Heart left ventricle (tissue), 16 donors: ENCODE results near the gene OR10A7. TPM values are rescaled to one million over a fixed set of nuclear protein-coding genes. Genes with fewer than 3 reads are reported as not detected.

Experiments used
- ATAC-seq, 4 donors: fragments of 200-7000 bp; cut with Tn5 transposase; one replicate each; pipeline ENCODE4 v1.9.1; 2020 to 2022; ENCODE audit warnings: moderate library complexity in 4 of 4, mild to moderate bottlenecking in 3 of 4, moderate number of reproducible peaks in 1 of 4
- DNase-seq, 5 donors: peaks; one replicate each; pipeline ENCODE4 v3.0.0-alpha.2; 2020
- H3K27ac ChIP-seq, 12 donors: fragments of 200-600 bp; sonication (generic) in 4 of 12; one replicate each; pipeline versions ENCODE4 v1.5.0 to v1.8.0; 2016 to 2022; ENCODE audit warnings: mild to moderate bottlenecking in 2 of 12
- H3K27me3 ChIP-seq, 9 donors: fragments of 200-600 bp; sonication (generic) in 2 of 9; one replicate each; pipeline versions ENCODE4 v1.5.1 to v1.8.0; 2016 to 2022; ENCODE audit warnings: mild to moderate bottlenecking in 3 of 9
- H3K36me3 ChIP-seq, 9 donors: fragments of 200-600 bp; sonication (generic) in 2 of 9; one replicate each; pipeline versions ENCODE4 v1.5.0 to v1.8.0; 2018 to 2022; ENCODE audit warnings: mild to moderate bottlenecking in 2 of 9
- H3K4me1 ChIP-seq, 12 donors: fragments of 200-600 bp; sonication (generic) in 4 of 12; one replicate each; pipeline versions ENCODE4 v1.5.0 to v1.8.0; 2016 to 2022; ENCODE audit warnings: mild to moderate bottlenecking in 3 of 12
- H3K4me3 ChIP-seq, 12 donors: fragments of 200-600 bp; sonication (generic) in 4 of 12; one replicate each; pipeline versions ENCODE4 v1.5.0 to v1.8.0; 2017 to 2022; ENCODE audit warnings: mild to moderate bottlenecking in 9 of 12, moderate library complexity in 4 of 12
- H3K9me3 ChIP-seq, 12 donors: fragments of 200-600 bp; sonication (generic) in 4 of 12; one replicate each; pipeline versions ENCODE4 v1.5.0 to v1.8.0; 2016 to 2022; ENCODE audit warnings: mild to moderate bottlenecking in 1 of 12
- POLR2A ChIP-seq, 2 donors: fragments of 450-650 bp; IDR thresholded peaks; one replicate each; pipeline ENCODE4 v1.6.1; 2017; ENCODE audit warnings: antibody characterized with exemption in 2 of 2, mild to moderate bottlenecking in 2 of 2, moderate library complexity in 2 of 2
- WGBS, 4 donors: extraction: QIAGEN DNeasy Blood & Tissue Kit in 2 of 4; methylation state at CpG; one replicate each; pipeline versions ENCODE4 v1.1.5 to v1.1.7; 2013 to 2018; 5-methylcytosine and 5-hydroxymethylcytosine counted together
- intact Hi-C, 10 donors: fragments of 100-400 bp; cut with DNase I; formaldehyde crosslinking; loops; one replicate each; pipeline versions ENCODE4 v1.11.1 to v1.14.2; 2022
- polyA plus RNA-seq, 2 donors: library from polyadenylated mRNA; stranded (reverse); fragments of 200-250 nt; gene quantifications; one replicate each; pipeline ENCODE4 v1.2.3, GENCODE V29; 2013
- total RNA-seq, 9 donors: library from RNA; depleted of rRNA in 2 of 9; stranded (reverse); fragments of >200 nt in 2 of 9; fragmentation: NEBNext Ultra II Directional in 3 of 9; extraction: Animal tissue kit (Norgen Biotek cat#: 25700) in 3 of 9; gene quantifications; one replicate each; pipeline versions ENCODE4 v1.1.0 to v1.2.4, GENCODE V29; 2016 to 2023
- TF ChIP-seq, protein P1 (sequence below), 12 donors: fragments of 200-600 bp; sonication (generic) in 4 of 12; IDR thresholded peaks; one replicate each; pipeline versions ENCODE4 v1.5.0 to v1.8.0; 2018 to 2022; ENCODE audit warnings: antibody characterized with exemption in 12 of 12, mild to moderate bottlenecking in 5 of 12
- donor health status: ischemic (EF 13 %, LVEDD 7.1; RV severe dilation, severe dysfunction).
- donor health status: healthy with polysubstance abuse.
- donor health status: DM: no; HTN: yes; CAD: no.
- donor health status: DM: no; HTN: no; CAD: no.
- donor health status: ischemic (EF 25% LVEDD 6.9; RV normal size, moderate dysfunction).
- donor health status: ischemic (EF 25% LVEDD 5.7; RV mildly dilated, moderate dysfunction).
- donor health status: healthy.
- donor health status: DM: yes; HTN: yes; CAD: no.
- donor health status: ischemic (EF 35%, LVEDD 5.7; RV mildly dilated, moderate dysfunction).
- donor health status: nonischemic (EF 11% LVEDD 7.7; RV severe dilation, severe dysfunction).
- donor health status: DM: yes; HTN: yes; CAD: no.
- donor health status: PGD.
- donor health status: ischemic (EF 29% LVEDD 5.4; RV normal size, mild dysfunction).
- donor health status: nonischemic (EF 23%, LVEDD 6.1; RV moderate dilation, normal function).

The OR10A7 gene
- total and polyA plus RNA-seq, 11 donors, result not detected

DNA sequence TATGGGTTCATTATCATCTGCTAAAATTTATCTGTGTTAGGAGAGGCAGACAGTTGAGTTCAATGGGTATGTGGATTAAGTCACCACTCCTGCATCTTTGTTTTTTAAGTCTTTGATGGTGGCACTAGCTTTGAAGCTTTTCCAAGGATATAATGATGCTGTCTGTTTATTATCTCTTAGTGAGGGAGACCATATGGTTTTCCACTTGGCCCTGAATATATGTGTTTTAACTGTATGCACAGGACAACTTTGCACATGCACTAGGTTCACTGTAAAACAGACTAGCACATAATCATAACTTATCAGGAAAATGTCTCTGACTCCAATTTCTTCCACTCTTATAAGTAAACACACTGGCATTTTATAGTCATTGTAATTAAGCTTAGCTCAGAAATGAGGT, 32.5 kb downstream of the OR10A7 start:
- intact Hi-C loops, result no loop called here
- TF ChIP-seq, protein P1, sequence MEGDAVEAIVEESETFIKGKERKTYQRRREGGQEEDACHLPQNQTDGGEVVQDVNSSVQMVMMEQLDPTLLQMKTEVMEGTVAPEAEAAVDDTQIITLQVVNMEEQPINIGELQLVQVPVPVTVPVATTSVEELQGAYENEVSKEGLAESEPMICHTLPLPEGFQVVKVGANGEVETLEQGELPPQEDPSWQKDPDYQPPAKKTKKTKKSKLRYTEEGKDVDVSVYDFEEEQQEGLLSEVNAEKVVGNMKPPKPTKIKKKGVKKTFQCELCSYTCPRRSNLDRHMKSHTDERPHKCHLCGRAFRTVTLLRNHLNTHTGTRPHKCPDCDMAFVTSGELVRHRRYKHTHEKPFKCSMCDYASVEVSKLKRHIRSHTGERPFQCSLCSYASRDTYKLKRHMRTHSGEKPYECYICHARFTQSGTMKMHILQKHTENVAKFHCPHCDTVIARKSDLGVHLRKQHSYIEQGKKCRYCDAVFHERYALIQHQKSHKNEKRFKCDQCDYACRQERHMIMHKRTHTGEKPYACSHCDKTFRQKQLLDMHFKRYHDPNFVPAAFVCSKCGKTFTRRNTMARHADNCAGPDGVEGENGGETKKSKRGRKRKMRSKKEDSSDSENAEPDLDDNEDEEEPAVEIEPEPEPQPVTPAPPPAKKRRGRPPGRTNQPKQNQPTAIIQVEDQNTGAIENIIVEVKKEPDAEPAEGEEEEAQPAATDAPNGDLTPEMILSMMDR (IDR thresholded peaks at IDR 0.05), result no peak
- no peak for TF ChIP-seq POLR2A (IDR thresholded peaks at IDR 0.05)
- no peak overlapping the region for H3K4me3 ChIP-seq

DNA sequence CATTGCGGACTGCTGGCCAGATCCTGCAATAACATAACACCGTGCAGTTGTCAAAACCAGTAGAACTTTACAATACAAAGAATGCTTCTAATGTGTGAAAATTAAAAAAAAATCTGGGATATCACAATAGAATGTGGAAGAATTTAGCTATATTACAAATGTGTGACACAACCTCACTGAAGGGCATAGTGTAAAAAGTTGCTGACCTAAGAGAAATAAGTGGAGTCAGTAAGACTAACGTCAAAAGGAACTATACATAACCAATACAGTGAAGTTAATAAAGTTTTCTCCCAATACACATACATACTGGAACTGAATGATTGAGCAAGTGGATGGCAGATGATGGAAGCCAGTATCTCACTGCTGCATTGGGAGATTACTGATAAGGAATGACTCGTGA, 36.0 kb downstream of the OR10A7 start:
- H3K36me3 ChIP-seq, result no peaks in the 10 kb centered on the region
- intact Hi-C loops, result no loop called here
- H3K27me3 ChIP-seq, result no peaks in the 10 kb centered on the region
- H3K9me3 ChIP-seq, result no peaks in the 10 kb centered on the region
- 84 to 93% (median 87%) methylated on average over 4 of the region's 4 CpGs for WGBS, 4 donors
- no peak for DNase-seq
- no peaks in the 10 kb centered on the region for H3K4me1 ChIP-seq
- H3K27ac ChIP-seq, result no peak overlapping the region
- ATAC-seq, result no peak
- TF ChIP-seq, protein P1 (IDR thresholded peaks at IDR 0.05), result no peak
- TF ChIP-seq POLR2A (IDR thresholded peaks at IDR 0.05), result no peak
- no peak overlapping the region for H3K4me3 ChIP-seq

More for the DNA sequence above, 32.5 kb downstream of the OR10A7 start:
- Histone ChIP-seq H3K9me3 (no peaks in the 10 kb centered on the region), H3K36me3 (no peaks in the 10 kb centered on the region), H3K27me3 (peaks cover 0 to 2% (median 0%) of the 10 kb centered on the region in 9 donors), H3K4me1 (no peaks in the 10 kb centered on the region), H3K27ac (no peak overlapping the region)
- DNase-seq, result no peak
- no peak for ATAC-seq

DNA sequence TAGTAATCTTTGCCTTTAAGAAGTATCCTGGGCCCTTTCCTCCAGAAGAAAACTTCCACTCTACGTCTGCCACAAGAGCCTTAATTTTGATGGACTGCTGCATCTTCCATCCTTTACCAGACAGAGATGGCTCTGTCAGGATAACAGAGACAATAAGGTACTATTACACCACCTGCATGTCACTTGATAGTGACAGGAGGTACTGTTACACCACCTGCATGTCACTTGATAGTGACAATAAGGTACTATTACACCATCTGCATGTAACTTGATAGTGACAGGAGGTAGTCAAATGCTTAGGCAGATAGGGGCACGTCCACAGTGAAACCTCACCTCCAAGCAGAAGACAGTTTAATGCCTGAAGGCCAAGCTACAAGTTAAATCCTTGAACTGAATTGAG, 37.5 kb downstream of the OR10A7 start:
- Histone ChIP-seq H3K4me3 (no peak overlapping the region), H3K27me3 (no peaks in the 10 kb centered on the region), H3K4me1 (no peaks in the 10 kb centered on the region), H3K27ac (no peak overlapping the region), H3K36me3 (no peaks in the 10 kb centered on the region), H3K9me3 (no peaks in the 10 kb centered on the region)
- intact Hi-C loops, result no loop called here
- DNase-seq (no peak), ATAC-seq (no peak)
- WGBS, 4 donors, result 48 to 62% (median 57%) methylated on average over 2 of the region's 2 CpGs
- TF ChIP-seq, protein P1 (IDR thresholded peaks at IDR 0.05), result no peak
- no peak for TF ChIP-seq POLR2A (IDR thresholded peaks at IDR 0.05)

Other genes with a start within 250 kb of the OR10A7 start
- 1 to 10 TPM in 2 of 9 donors, under 1 TPM in 6, not detected in 1; 0.16 to 2.9 (median 0.50) TPM for gene TESPA1, start 236.3 kb upstream of the OR10A7 start, total RNA-seq
- gene TESPA1, start 236.3 kb upstream of the OR10A7 start, polyA plus RNA-seq, result under 1 TPM; 0.23 to 0.47 TPM
- not detected for gene NEUROD4, start 201.1 kb upstream of the OR10A7 start, total RNA-seq
- gene NEUROD4, start 201.1 kb upstream of the OR10A7 start, polyA plus RNA-seq, result not detected
- not detected for gene OR9K2, start 94.6 kb upstream of the OR10A7 start, total RNA-seq
- gene OR9K2, start 94.6 kb upstream of the OR10A7 start, polyA plus RNA-seq, result not detected
- not detected for gene OR6C74, start 23.6 kb downstream of the OR10A7 start, total RNA-seq
- gene OR6C74, start 23.6 kb downstream of the OR10A7 start, polyA plus RNA-seq, result not detected
- not detected for gene OR6C6, start 75.5 kb downstream of the OR10A7 start, total RNA-seq
- gene OR6C6, start 75.5 kb downstream of the OR10A7 start, polyA plus RNA-seq, result not detected
- gene OR6C1, start 93.3 kb downstream of the OR10A7 start, total RNA-seq, result not detected
- not detected for gene OR6C1, start 93.3 kb downstream of the OR10A7 start, polyA plus RNA-seq
- not detected for gene OR6C3, start 109.7 kb downstream of the OR10A7 start, total RNA-seq
- gene OR6C3, start 109.7 kb downstream of the OR10A7 start, polyA plus RNA-seq, result not detected
- gene OR6C75, start 141.9 kb downstream of the OR10A7 start, total RNA-seq, result not detected
- not detected for gene OR6C75, start 141.9 kb downstream of the OR10A7 start, polyA plus RNA-seq
- not detected for gene OR6C65, start 179.5 kb downstream of the OR10A7 start, total RNA-seq
- not detected for gene OR6C65, start 179.5 kb downstream of the OR10A7 start, polyA plus RNA-seq
- not detected for gene OR6C76, start 205.2 kb downstream of the OR10A7 start, total RNA-seq
- gene OR6C76, start 205.2 kb downstream of the OR10A7 start, polyA plus RNA-seq, result not detected
- not detected for gene OR6C2, start 223.1 kb downstream of the OR10A7 start, total RNA-seq
- not detected for gene OR6C2, start 223.1 kb downstream of the OR10A7 start, polyA plus RNA-seq
- gene OR6C70, start 249.1 kb downstream of the OR10A7 start, total RNA-seq, result not detected
- gene OR6C70, start 249.1 kb downstream of the OR10A7 start, polyA plus RNA-seq, result not detected